Upper lobe of left lung (tissue), 4 donors: ENCODE measurements around the gene BAD.

ENCODE experiments used
- CTCF ChIP-seq, 6 experiments: fragments of 450-650 bp in 4 of 6; fragments of 200-600 bp in 2 of 6; sonication (generic) in 2 of 6; IDR thresholded peaks; one replicate each; pipeline ENCODE4 v1.5.1; 2016 to 2019; ENCODE audit warnings: antibody characterized with exemption in 6 of 6
- EP300 ChIP-seq, 4 donors: sonication (generic); formaldehyde crosslinking; IDR thresholded peaks; one replicate each; pipeline ENCODE4 v1.5.1; 2017; ENCODE audit warnings: antibody characterized with exemption in 4 of 4, control low read depth in 2 of 4
- POLR2AphosphoS5 ChIP-seq, 2 donors: sonication (generic); formaldehyde crosslinking; IDR thresholded peaks; one replicate each; pipeline ENCODE4 v1.5.1; 2017; ENCODE audit warnings: antibody characterized with exemption in 2 of 2

- TF ChIP-seq CTCF (IDR thresholded peaks at IDR 0.05) (no peak), POLR2AphosphoS5 (IDR thresholded peaks at IDR 0.05) (no peak), EP300 (IDR thresholded peaks at IDR 0.05) (no peak)
Observed at GRCh38 chr11:64303109-64304031, 18.9 kb upstream of the BAD start.
